Measurements from ENCODE around the gene KCNK3. TPM values are rescaled to one million over a fixed set of nuclear protein-coding genes. Genes with fewer than 3 reads are reported as not detected.
A peak's percentile ranks its signal among the peaks of the same experiment; 100 is the strongest.

The KCNK3 gene
- total and polyA plus RNA-seq, 2 experiments from 2014 or later: not detected

- H3K27me3 ChIP-seq (replicated peaks; ENCODE audit: insufficient read depth): peaks cover 20% of the 10 kb centered on the region
- in situ Hi-C loops (cut with MboI): no loop called here
- no peaks in the 10 kb centered on the region for H4K20me1 ChIP-seq (ENCODE audit: insufficient read depth)
Observed at GRCh38 chr2:26674002-26674751, 18.3 kb upstream of the KCNK3 start.

DNA sequence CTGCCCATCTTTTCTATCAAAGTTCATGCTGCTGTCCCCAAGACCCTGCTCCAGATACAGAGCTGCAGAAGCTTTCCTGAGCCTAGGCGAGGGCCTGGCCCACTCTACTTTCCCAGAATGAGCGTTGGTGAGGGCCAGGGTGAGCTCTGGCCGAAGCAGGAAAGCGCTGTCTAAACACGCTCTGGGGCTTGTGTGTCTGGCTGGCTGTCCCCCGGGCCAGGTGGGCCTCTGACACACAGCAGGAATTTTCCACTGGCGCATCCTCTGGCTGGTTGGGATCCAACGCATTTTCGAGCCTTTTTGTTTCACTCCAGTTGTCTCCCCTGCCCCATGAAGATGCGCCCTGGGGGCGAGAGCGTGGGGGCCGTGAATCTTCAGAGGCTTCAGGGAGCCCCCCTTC lies 17.8 kb upstream of the KCNK3 start:
- H3K27ac ChIP-seq: no peak overlapping the region
- peaks cover 10% of the 10 kb centered on the region for H3K4me1 ChIP-seq (ENCODE audit: insufficient read depth)
- 0 out of 2 replicates have a peak, but pooled peaks cover 2% of the 10 kb centered on the region for H3F3A ChIP-seq (ENCODE audit: insufficient read depth)
- no peak overlapping the region for H3K4me2 ChIP-seq (ENCODE audit: unreplicated experiment)
- peaks cover 25% of the 10 kb centered on the region for H3K27me3 ChIP-seq (replicated peaks; ENCODE audit: insufficient read depth)
- no peaks in the 10 kb centered on the region for H3K9me3 ChIP-seq (ENCODE audit: low read depth)
- no peaks in the 10 kb centered on the region for H4K20me1 ChIP-seq (ENCODE audit: insufficient read depth)
- H3K79me2 ChIP-seq (ENCODE audit: insufficient read depth): no peaks in the 10 kb centered on the region
- in situ Hi-C loops (cut with MboI): no loop called here
- H3K4me3 ChIP-seq: no peak overlapping the region
- DNase-seq: no peak
- H3K9ac ChIP-seq: no peak overlapping the region
- H3K36me3 ChIP-seq (ENCODE audit: low read depth): no peaks in the 10 kb centered on the region
- no peak for TF ChIP-seq EZH2phosphoT487 (IDR thresholded peaks at IDR 0.05; ENCODE audit: insufficient read depth, low read depth)
- TF ChIP-seq EZH2 (IDR thresholded peaks at IDR 0.05; ENCODE audit: insufficient read depth, poor library complexity, severe bottlenecking): no peak
- no peaks in the 10 kb centered on the region for H3K9me2 ChIP-seq (ENCODE audit: insufficient read depth)
- WGBS, 2 experiments (ENCODE audit: low coverage in 1 of 2, low lambda C conversion rate in 2 of 2, missing lambda C conversion rate in 2 of 2): 77 to 82% methylated on average over 13 of the region's 13 CpGs
- no peak overlapping the region for H2AFZ ChIP-seq

More at GRCh38 chr2:26674002-26674751, 18.3 kb upstream of the KCNK3 start:
- H3K4me3 ChIP-seq: no peak overlapping the region
- H3K9me3 ChIP-seq (ENCODE audit: low read depth): no peaks in the 10 kb centered on the region
- no peak overlapping the region for H3K9ac ChIP-seq
- TF ChIP-seq EZH2 (IDR thresholded peaks at IDR 0.05; ENCODE audit: insufficient read depth, poor library complexity, severe bottlenecking): no peak
- no peak for TF ChIP-seq EZH2phosphoT487 (IDR thresholded peaks at IDR 0.05; ENCODE audit: insufficient read depth, low read depth)
- WGBS, 2 experiments (ENCODE audit: low coverage in 1 of 2, low lambda C conversion rate in 2 of 2, missing lambda C conversion rate in 2 of 2): 46 to 52% methylated on average over 14 of the region's 14 CpGs
- H3K27ac ChIP-seq: no peak overlapping the region
- no peaks in the 10 kb centered on the region for H3K79me2 ChIP-seq (ENCODE audit: insufficient read depth)
- H3F3A ChIP-seq (ENCODE audit: insufficient read depth): 0 out of 2 replicates have a peak, but pooled peaks cover 6% of the 10 kb centered on the region
- no peak overlapping the region for H2AFZ ChIP-seq
- DNase-seq: no peak
- no peaks in the 10 kb centered on the region for H3K36me3 ChIP-seq (ENCODE audit: low read depth)
- H3K9me2 ChIP-seq (ENCODE audit: insufficient read depth): no peaks in the 10 kb centered on the region
- H3K4me1 ChIP-seq (ENCODE audit: insufficient read depth): peaks cover 14% of the 10 kb centered on the region
- H3K4me2 ChIP-seq (ENCODE audit: unreplicated experiment): no peak overlapping the region

DNA sequence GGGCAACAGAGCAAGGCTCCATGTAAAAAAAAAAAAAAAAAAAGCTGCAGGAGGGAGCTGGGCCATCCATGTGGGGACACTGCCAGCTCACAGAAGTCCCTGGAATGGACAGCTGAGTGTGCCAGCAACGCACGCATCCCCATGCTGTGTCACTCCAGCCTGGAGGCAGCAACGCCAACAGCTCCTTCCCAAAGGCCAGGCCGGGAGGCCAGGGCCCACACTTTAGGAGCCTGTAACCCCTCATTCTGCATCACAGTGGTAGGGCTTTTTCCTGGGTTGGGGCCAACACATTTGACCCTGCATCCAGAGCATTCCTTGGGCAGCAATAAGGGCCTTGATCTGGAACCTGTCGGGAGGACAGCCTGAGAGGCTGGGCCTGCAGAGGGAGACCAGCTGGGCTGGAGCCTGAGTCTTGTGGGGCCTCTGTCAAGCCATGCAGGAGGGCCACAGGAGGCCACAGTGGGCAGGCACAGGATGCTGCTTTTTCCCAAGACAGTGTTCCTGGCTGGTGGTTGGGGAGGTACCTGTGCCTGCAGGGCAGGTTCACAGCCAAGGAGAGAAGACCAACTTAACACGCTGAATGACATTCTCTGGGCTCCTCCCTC lies 16.8 kb upstream of the KCNK3 start:
- Histone ChIP-seq H3K4me1 (ENCODE audit: insufficient read depth) (0 out of 2 replicates have a peak, but pooled peaks cover 3% of the 10 kb centered on the region), H2AFZ (no peak overlapping the region), H3K79me2 (ENCODE audit: insufficient read depth) (no peaks in the 10 kb centered on the region), H3K36me3 (ENCODE audit: low read depth) (no peaks in the 10 kb centered on the region), H3F3A (ENCODE audit: insufficient read depth) (no peaks in the 10 kb centered on the region), H4K20me1 (ENCODE audit: insufficient read depth) (no peaks in the 10 kb centered on the region), H3K4me2 (ENCODE audit: unreplicated experiment) (no peak overlapping the region), H3K9me2 (ENCODE audit: insufficient read depth) (no peaks in the 10 kb centered on the region), H3K4me3 (no peak overlapping the region), H3K27ac (no peak overlapping the region), H3K9ac (no peak overlapping the region), H3K9me3 (ENCODE audit: low read depth) (no peaks in the 10 kb centered on the region), H3K27me3 (replicated peaks; ENCODE audit: insufficient read depth) (peaks cover 34% of the 10 kb centered on the region)
- no peak for TF ChIP-seq EZH2phosphoT487 (IDR thresholded peaks at IDR 0.05; ENCODE audit: insufficient read depth, low read depth)
- no peak for TF ChIP-seq EZH2 (IDR thresholded peaks at IDR 0.05; ENCODE audit: insufficient read depth, poor library complexity, severe bottlenecking)
- in situ Hi-C loops (cut with MboI): no loop called here
- 79 to 85% methylated on average over 6 of the region's 6 CpGs for WGBS, 2 experiments (ENCODE audit: low coverage in 1 of 2, low lambda C conversion rate in 2 of 2, missing lambda C conversion rate in 2 of 2)
- no peak for DNase-seq

DNA sequence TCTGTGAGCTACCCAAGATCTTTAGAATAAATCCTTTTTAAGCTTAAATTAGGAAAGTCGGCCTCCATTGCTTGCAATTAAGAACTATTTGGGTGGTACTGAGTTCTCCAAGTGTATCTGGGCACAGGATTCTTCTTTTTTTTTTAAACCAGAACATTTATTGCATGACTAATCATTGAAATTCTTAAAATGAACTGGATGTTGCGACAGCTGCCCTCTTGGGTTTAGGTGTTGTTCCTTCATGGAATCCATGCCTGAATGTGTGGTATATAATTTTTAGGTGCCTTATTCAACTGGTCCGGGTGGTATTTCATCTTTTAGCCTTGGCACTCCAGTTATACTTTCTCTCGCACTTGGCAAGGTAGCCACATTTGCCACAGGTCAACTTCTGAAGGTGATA lies 14.5 kb upstream of the KCNK3 start:
- in situ Hi-C loops (cut with MboI): no loop called here
- H3K27me3 ChIP-seq (replicated peaks; ENCODE audit: insufficient read depth): peaks cover 23% of the 10 kb centered on the region
- H3K4me3 ChIP-seq: no peak overlapping the region
- TF ChIP-seq EZH2phosphoT487 (IDR thresholded peaks at IDR 0.05; ENCODE audit: insufficient read depth, low read depth): no peak
- TF ChIP-seq EZH2 (IDR thresholded peaks at IDR 0.05; ENCODE audit: insufficient read depth, poor library complexity, severe bottlenecking): no peak
- H3K4me1 ChIP-seq (ENCODE audit: insufficient read depth): 0 out of 2 replicates have a peak, but pooled peaks cover 3% of the 10 kb centered on the region
- no peaks in the 10 kb centered on the region for H3K36me3 ChIP-seq (ENCODE audit: low read depth)
- H3K4me2 ChIP-seq (ENCODE audit: unreplicated experiment): no peak overlapping the region
- peak; percentile 50 for DNase-seq
- H3K79me2 ChIP-seq (ENCODE audit: insufficient read depth): no peaks in the 10 kb centered on the region
- no peak overlapping the region for H3K27ac ChIP-seq
- no peaks in the 10 kb centered on the region for H4K20me1 ChIP-seq (ENCODE audit: insufficient read depth)
- 56% methylated on average over 4 of the region's 4 CpGs for WGBS, 2 experiments (ENCODE audit: low coverage in 1 of 2, low lambda C conversion rate in 2 of 2, missing lambda C conversion rate in 2 of 2)
- H3F3A ChIP-seq (ENCODE audit: insufficient read depth): no peaks in the 10 kb centered on the region
- H3K9me2 ChIP-seq (ENCODE audit: insufficient read depth): no peaks in the 10 kb centered on the region
- H3K9me3 ChIP-seq (ENCODE audit: low read depth): no peaks in the 10 kb centered on the region
- no peak overlapping the region for H2AFZ ChIP-seq
- no peak overlapping the region for H3K9ac ChIP-seq
